ENCODE measurements around the gene LARGE1. TPM values are rescaled to one million over a fixed set of nuclear protein-coding genes. Genes with fewer than 3 reads are reported as not detected.
A peak's percentile ranks its signal among the peaks of the same experiment; 100 is the strongest.

The LARGE1 gene
- total and polyA plus RNA-seq, 3 experiments from 2014 or later = 0.07 to 0.27 (median 0.18) TPM

DNA sequence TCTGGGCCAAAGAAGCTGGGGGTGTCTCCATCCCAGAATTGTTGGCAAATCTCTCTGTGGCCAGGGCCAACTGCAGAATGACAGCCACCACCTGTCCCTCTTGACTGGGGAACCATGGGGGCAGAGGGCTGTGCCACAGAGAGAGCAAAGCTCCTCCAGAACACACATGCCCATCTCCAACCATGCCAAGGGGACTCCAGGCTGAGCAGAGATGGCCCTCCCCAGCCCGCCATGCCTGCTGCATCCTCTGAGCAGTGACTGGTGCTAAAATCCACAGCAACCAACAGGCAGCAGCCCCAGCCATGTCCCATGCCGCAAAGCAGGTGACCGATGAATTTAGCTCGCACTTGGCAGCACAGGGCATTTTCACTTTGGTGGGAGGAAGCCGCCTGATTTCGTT is 45.0 kb downstream of the LARGE1 start:
- no peak overlapping the region for H3K4me3 ChIP-seq (ENCODE audit: low read length)
- H3K36me3 Mint-ChIP-seq = no peaks in the 10 kb centered on the region
- H3K9me3 Mint-ChIP-seq = peaks cover 0 to 3% (median 0%) of the 10 kb centered on the region in 5 donors
- no peaks in the 10 kb centered on the region for H3K36me3 ChIP-seq (ENCODE audit: insufficient read depth, low read length)
- H3K27ac Mint-ChIP-seq = no peak overlapping the region
- H3K4me1 ChIP-seq (ENCODE audit: insufficient read depth, low read length) = no peaks in the 10 kb centered on the region
- no peaks in the 10 kb centered on the region for H3K9me3 ChIP-seq (ENCODE audit: low read length)
- no peaks in the 10 kb centered on the region for H3K4me1 Mint-ChIP-seq
- H3K27me3 Mint-ChIP-seq = peaks cover 0 to 4% of the 10 kb centered on the region in 2 donors
- H3K4me3 Mint-ChIP-seq = no peak overlapping the region
- ChIA-PET POLR2A (no interaction called here), CTCF (no interaction called here)
- H3K27me3 ChIP-seq (ENCODE audit: insufficient read depth, low read length, poor library complexity, severe bottlenecking) = no peaks in the 10 kb centered on the region
- no peak overlapping the region for H3K27ac ChIP-seq (ENCODE audit: low read depth, low read length)
- DNase-seq = no peak

DNA sequence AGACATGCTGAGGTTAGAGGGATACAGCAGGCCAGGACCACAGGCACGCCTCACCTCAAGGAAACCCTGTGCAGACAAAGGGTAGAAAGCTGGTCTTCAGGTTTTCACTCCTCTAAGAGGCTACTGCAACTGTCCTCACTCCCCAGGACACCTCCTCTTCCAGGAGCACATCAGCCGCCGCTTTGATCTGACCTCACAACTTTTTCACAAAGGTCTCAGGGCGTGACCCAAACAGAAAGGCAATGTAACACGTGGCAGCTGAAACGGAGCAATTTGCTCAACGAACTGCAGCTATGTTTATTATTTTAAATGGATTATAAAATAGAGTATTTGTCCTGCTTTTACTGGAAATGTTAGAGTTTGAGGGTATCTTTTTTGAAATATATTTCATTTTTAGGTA is 46.1 kb downstream of the LARGE1 start:
- POLR2A ChIA-PET = no interaction called here
- Histone ChIP-seq H3K27ac (ENCODE audit: low read depth, low read length) (no peak overlapping the region), H3K36me3 (ENCODE audit: insufficient read depth, low read length) (no peaks in the 10 kb centered on the region), H3K9me3 (ENCODE audit: low read length) (no peaks in the 10 kb centered on the region), H3K4me3 (ENCODE audit: low read length) (no peak overlapping the region), H3K27me3 (ENCODE audit: insufficient read depth, low read length, poor library complexity, severe bottlenecking) (no peaks in the 10 kb centered on the region), H3K4me1 (ENCODE audit: insufficient read depth, low read length) (no peaks in the 10 kb centered on the region)
- Mint-ChIP-seq H3K4me1 (no peaks in the 10 kb centered on the region), H3K9me3 (peaks cover 0 to 3% (median 0%) of the 10 kb centered on the region in 5 donors), H3K27me3 (peaks cover 0 to 4% of the 10 kb centered on the region in 2 donors), H3K36me3 (no peaks in the 10 kb centered on the region), H3K4me3 (no peak overlapping the region), H3K27ac (no peak overlapping the region)
- CTCF ChIA-PET = no interaction called here
- no peak for DNase-seq

DNA sequence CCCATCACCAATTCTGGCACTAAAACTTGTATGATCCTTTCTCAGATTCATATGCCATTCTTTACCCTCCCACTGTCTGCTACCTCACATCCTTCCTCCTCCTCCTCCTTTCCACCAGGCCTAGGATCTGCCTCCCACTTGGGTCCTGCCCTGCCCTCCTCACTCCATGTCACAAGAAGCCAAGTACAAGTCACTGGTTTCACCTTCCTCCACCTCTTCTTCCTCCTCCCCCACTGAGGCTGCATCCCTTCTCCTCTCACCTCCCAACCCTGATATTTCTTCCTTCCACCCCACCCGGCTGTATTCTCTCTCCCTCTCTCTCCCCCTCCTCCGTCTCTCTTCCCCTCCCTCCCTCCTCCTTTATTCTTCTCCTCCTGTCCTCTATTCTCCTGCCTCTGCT is 46.6 kb downstream of the LARGE1 start:
- Histone ChIP-seq H3K4me3 (ENCODE audit: low read length) (no peak overlapping the region), H3K27me3 (ENCODE audit: insufficient read depth, low read length, poor library complexity, severe bottlenecking) (no peaks in the 10 kb centered on the region), H3K36me3 (ENCODE audit: insufficient read depth, low read length) (no peaks in the 10 kb centered on the region), H3K27ac (ENCODE audit: low read depth, low read length) (no peak overlapping the region), H3K9me3 (ENCODE audit: low read length) (no peaks in the 10 kb centered on the region), H3K4me1 (ENCODE audit: insufficient read depth, low read length) (no peaks in the 10 kb centered on the region)
- Mint-ChIP-seq H3K4me1 (no peaks in the 10 kb centered on the region), H3K27me3 (peaks cover 0 to 5% of the 10 kb centered on the region in 2 donors), H3K4me3 (no peak overlapping the region), H3K36me3 (no peaks in the 10 kb centered on the region), H3K27ac (no peak overlapping the region), H3K9me3 (peaks cover 0 to 3% (median 0%) of the 10 kb centered on the region in 5 donors)
- CTCF ChIA-PET = no interaction called here
- POLR2A ChIA-PET = no interaction called here
- DNase-seq = no peak

DNA sequence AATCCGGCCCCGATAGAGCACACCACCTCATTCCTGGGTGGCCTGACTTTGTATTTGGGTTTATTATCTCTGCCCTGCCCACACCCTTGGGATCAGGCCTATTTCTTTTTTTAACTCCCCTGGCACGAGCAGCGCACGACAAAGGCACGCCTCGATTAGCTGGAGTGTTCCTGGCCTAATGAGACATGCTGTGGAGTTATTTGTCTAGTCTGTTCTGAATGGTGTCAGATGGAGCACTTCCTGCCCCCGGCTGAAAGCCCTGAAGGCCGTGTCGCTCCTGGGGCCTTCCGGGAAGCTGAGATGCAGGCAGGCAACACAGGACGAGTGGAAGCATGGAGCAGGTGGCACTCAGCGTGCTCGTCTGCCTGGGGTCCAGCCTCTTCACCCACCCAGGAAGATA is 47.1 kb downstream of the LARGE1 start:
- Histone ChIP-seq H3K4me1 (ENCODE audit: insufficient read depth, low read length) (no peaks in the 10 kb centered on the region), H3K36me3 (ENCODE audit: insufficient read depth, low read length) (no peaks in the 10 kb centered on the region), H3K4me3 (ENCODE audit: low read length) (no peak overlapping the region), H3K27ac (ENCODE audit: low read depth, low read length) (no peak overlapping the region), H3K9me3 (ENCODE audit: low read length) (no peaks in the 10 kb centered on the region), H3K27me3 (ENCODE audit: insufficient read depth, low read length, poor library complexity, severe bottlenecking) (no peaks in the 10 kb centered on the region)
- no peak overlapping the region for H3K27ac Mint-ChIP-seq
- no peaks in the 10 kb centered on the region for H3K36me3 Mint-ChIP-seq
- no peaks in the 10 kb centered on the region for H3K4me1 Mint-ChIP-seq
- H3K27me3 Mint-ChIP-seq = peaks cover 0 to 5% of the 10 kb centered on the region in 2 donors
- H3K4me3 Mint-ChIP-seq = no peak overlapping the region
- ChIA-PET POLR2A (no interaction called here), CTCF (no interaction called here)
- DNase-seq = no peak
- peaks cover 0 to 3% (median 0%) of the 10 kb centered on the region in 5 donors for H3K9me3 Mint-ChIP-seq

DNA sequence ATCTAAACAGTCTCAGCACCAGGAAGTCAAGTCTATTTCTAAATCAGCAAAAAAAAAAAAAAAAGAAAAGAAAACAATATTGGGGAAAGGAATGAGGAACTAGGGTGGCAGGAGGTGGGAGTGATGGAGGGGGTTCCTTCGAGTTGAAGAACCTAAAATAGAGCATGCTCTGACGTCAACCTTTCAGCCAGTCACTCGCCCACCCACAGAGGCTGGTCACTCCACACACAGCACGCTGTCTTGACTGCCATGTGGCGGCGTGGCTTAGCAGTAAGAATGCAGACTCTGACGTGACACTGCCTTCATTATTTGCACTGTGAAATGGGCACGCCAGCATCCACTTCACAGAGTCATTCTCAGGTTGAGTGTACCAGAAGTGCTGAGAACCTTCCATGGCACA is 48.3 kb downstream of the LARGE1 start:
- Mint-ChIP-seq H3K36me3 (no peaks in the 10 kb centered on the region), H3K4me3 (no peak overlapping the region), H3K27me3 (peaks cover 0 to 5% of the 10 kb centered on the region in 2 donors), H3K27ac (peak overlapping the region in 1 of 8 donors; percentile 0), H3K4me1 (no peaks in the 10 kb centered on the region), H3K9me3 (peaks cover 0 to 3% (median under 1%) of the 10 kb centered on the region in 5 donors)
- H3K9me3 ChIP-seq (ENCODE audit: low read length) = no peaks in the 10 kb centered on the region
- ChIA-PET CTCF (no interaction called here), POLR2A (no interaction called here)
- DNase-seq = no peak
- H3K27me3 ChIP-seq (ENCODE audit: insufficient read depth, low read length, poor library complexity, severe bottlenecking) = no peaks in the 10 kb centered on the region
- H3K4me1 ChIP-seq (ENCODE audit: insufficient read depth, low read length) = no peaks in the 10 kb centered on the region
- H3K36me3 ChIP-seq (ENCODE audit: insufficient read depth, low read length) = no peaks in the 10 kb centered on the region
- H3K4me3 ChIP-seq (ENCODE audit: low read length) = no peak overlapping the region
- H3K27ac ChIP-seq (ENCODE audit: low read depth, low read length) = no peak overlapping the region

DNA sequence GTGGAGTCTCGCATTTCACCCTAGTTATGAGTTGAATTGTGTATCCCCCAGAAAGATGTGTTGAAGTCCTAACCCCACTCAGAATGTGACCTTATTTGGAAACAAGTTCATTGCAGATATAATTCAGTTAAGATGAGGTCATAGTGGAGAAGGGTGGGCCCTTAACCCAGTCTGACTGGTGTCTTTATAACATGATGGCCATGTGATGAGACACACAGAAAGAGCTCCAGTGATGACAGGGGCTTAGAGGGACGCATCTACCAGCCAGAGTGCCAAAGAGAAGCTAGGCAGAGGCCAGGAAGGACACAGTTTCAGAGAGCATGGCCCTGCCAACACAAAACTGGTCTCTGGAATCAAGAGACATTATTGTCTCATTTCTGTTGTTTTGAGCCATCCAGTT is 50.3 kb downstream of the LARGE1 start:
- Histone ChIP-seq H3K4me3 (ENCODE audit: low read length) (no peak overlapping the region), H3K27me3 (ENCODE audit: insufficient read depth, low read length, poor library complexity, severe bottlenecking) (no peaks in the 10 kb centered on the region), H3K4me1 (ENCODE audit: insufficient read depth, low read length) (no peaks in the 10 kb centered on the region), H3K36me3 (ENCODE audit: insufficient read depth, low read length) (no peaks in the 10 kb centered on the region), H3K27ac (ENCODE audit: low read depth, low read length) (no peak overlapping the region), H3K9me3 (ENCODE audit: low read length) (no peaks in the 10 kb centered on the region)
- ChIA-PET POLR2A (no interaction called here), CTCF (no interaction called here)
- DNase-seq = no peak
- peaks cover 0 to 3% (median 2%) of the 10 kb centered on the region in 5 donors for H3K9me3 Mint-ChIP-seq
- H3K4me1 Mint-ChIP-seq = no peaks in the 10 kb centered on the region
- H3K4me3 Mint-ChIP-seq = no peak overlapping the region
- H3K27me3 Mint-ChIP-seq = peaks cover 0 to 5% of the 10 kb centered on the region in 2 donors
- no peaks in the 10 kb centered on the region for H3K36me3 Mint-ChIP-seq
- H3K27ac Mint-ChIP-seq = no peak overlapping the region

DNA sequence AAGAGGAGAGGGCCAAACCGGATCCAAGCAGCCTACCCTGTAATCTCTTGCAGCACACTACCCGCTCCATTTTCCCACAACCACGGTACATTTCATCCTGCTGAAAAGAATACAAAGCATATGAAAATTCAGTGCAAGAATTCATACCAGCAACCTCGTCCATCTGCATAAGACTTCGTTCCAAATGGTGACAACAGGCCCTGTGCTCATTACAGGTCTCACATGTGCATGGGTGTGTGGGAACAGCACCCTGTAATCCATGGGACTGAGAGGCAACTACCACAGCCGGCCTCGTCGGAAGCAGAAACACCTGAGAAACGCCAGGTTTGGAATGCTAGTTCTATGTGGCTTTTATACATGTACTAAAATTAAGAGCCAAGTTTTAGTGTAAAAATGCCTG is 52.3 kb downstream of the LARGE1 start:
- H3K9me3 ChIP-seq (ENCODE audit: low read length) = no peaks in the 10 kb centered on the region
- Mint-ChIP-seq H3K4me3 (no peak overlapping the region), H3K27ac (no peak overlapping the region), H3K36me3 (no peaks in the 10 kb centered on the region), H3K9me3 (peaks cover 0 to 3% (median 0%) of the 10 kb centered on the region in 5 donors), H3K27me3 (peaks cover 0 to 3% of the 10 kb centered on the region in 2 donors), H3K4me1 (no peaks in the 10 kb centered on the region)
- H3K4me1 ChIP-seq (ENCODE audit: insufficient read depth, low read length) = no peaks in the 10 kb centered on the region
- ChIA-PET CTCF (no interaction called here), POLR2A (no interaction called here)
- no peak overlapping the region for H3K27ac ChIP-seq (ENCODE audit: low read depth, low read length)
- DNase-seq = no peak
- H3K4me3 ChIP-seq (ENCODE audit: low read length) = no peak overlapping the region
- no peaks in the 10 kb centered on the region for H3K27me3 ChIP-seq (ENCODE audit: insufficient read depth, low read length, poor library complexity, severe bottlenecking)
- H3K36me3 ChIP-seq (ENCODE audit: insufficient read depth, low read length) = no peaks in the 10 kb centered on the region

DNA sequence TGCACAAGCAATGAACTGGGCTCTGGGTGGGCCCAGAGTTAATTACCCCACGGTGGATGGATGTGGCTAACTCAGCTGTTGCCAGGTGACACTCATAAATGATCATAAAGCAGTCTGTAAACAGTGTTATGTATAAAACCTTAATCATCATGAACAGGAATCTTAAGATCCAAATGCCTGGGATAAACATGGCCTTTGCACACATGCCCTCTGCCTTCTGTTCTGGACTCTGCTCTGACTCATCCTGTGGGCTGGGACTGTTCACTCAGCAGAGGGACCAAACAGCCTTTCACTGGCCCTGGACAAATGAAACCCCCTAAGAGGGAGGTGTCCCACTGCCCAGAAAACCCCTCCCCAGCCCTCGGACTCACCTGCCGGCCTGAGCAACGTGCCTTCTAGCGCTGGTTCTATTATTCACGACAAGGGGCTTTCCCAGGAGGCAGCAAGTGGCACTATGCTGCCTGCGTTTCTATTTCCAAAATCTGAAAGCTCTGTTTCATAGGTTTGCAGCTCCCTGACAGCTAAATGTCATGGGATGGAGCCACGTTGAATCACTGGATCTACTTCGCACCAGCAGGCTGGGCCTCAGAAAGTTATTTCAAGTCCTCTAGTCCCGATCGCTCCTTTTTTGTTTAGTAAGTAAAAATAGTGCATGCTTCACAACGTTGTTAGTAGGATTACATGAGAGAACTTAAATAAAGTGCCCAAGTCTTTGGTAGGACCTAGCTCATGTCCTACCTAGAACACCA is 53.0 kb downstream of the LARGE1 start:
- POLR2A ChIA-PET = no interaction called here
- no peaks in the 10 kb centered on the region for H3K27me3 ChIP-seq (ENCODE audit: insufficient read depth, low read length, poor library complexity, severe bottlenecking)
- no peaks in the 10 kb centered on the region for H3K4me1 Mint-ChIP-seq
- no peaks in the 10 kb centered on the region for H3K9me3 ChIP-seq (ENCODE audit: low read length)
- no peaks in the 10 kb centered on the region for H3K36me3 Mint-ChIP-seq
- no peaks in the 10 kb centered on the region for H3K4me1 ChIP-seq (ENCODE audit: insufficient read depth, low read length)
- peak overlapping the region in 1 of 8 donors; percentile 17 for H3K27ac Mint-ChIP-seq
- no peak for DNase-seq
- H3K36me3 ChIP-seq (ENCODE audit: insufficient read depth, low read length) = no peaks in the 10 kb centered on the region
- peaks cover 0 to 3% of the 10 kb centered on the region in 2 donors for H3K27me3 Mint-ChIP-seq
- peaks cover 0 to 3% (median 0%) of the 10 kb centered on the region in 5 donors for H3K9me3 Mint-ChIP-seq
- H3K27ac ChIP-seq (ENCODE audit: low read depth, low read length) = no peak overlapping the region
- no peak overlapping the region for H3K4me3 ChIP-seq (ENCODE audit: low read length)
- H3K4me3 Mint-ChIP-seq = no peak overlapping the region
- CTCF ChIA-PET = no interaction called here

Data from CD8-positive, alpha-beta memory T cell (primary cell).